Epithelial cell of esophagus (primary cell): ENCODE data around the gene ABCF2.

Experiments
- DNase-seq: peaks from one replicate; pipeline ENCODE4 v3.0.0; 2010; ENCODE audit warnings: low read depth
- H3K4me3 ChIP-seq: 2 replicates; pipeline ENCODE4 v1.5.1; 2011; ENCODE audit warnings: mild to moderate bottlenecking, low read length, control low read depth
- CTCF ChIP-seq: IDR thresholded peaks from 2 replicates; pipeline ENCODE4 v1.5.1; 2011; ENCODE audit warnings: low read depth, mild to moderate bottlenecking, low read length, control low read depth, inconsistent platforms; ENCODE audit not compliant: insufficient read depth; ENCODE audit errors: missing control alignments

Gene ABCF2

DNA sequence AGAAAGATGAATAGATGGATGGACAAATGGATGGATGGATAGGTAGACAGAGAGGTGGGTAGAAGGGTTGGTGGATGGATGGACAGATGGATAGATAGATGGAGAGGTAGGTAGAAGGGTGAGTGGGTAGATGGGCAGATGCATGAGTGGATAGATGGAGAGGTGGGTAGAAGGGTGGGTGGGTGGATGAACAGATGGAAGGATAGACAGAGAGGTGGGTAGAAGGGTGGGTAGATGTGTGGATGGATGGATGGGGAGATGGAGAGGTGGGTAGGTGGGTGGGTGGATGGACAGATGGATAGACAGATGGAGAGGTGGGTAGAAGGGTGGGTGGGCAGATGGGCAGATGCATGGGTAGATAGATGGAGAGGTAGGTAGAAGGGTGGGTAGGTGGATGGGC is 29.1 kb downstream of the ABCF2 start:
- DNase-seq, result no peak
- no peak for TF ChIP-seq CTCF
- H3K4me3 ChIP-seq, result no peak overlapping the region

DNA sequence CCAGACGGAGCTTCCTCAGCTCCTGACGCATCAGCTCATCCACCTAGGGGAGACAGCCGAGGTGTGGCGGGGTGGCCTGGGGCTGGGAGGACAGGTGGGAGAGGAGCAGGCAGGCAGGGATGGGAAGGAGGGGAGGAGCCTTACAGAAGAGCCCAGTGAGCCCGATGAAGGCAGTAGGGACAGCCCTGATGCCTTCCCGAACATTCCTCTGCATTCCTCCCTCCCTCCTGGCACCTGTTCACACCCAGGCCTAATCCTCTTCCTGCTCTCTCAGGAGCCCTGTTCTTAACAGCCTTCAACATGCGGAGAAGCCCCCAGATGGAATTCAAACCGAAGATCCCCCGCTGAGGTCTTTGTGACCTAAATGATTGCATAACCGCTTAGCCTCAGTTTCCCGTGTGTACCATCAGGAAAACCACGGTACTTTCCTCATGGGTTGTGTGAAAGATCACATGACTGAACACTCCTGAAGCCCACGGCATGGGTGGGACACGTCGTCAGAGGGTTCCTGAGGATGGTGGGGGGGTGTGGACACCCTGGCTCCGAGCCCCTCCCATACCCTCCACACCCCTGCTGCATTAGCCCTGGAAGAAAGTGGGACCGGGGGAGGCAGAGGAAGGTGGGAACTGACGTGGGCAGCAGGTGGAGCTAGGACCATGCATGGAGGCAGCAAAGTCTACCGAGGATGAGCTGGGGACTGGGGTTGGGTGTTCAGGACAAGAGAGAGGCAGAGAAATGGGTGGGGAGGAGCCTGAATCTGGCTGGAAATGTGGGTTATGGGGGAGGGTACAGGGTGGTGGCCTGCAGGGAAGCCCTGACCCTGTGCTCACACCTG is 31.2 kb downstream of the ABCF2 start:
- TF ChIP-seq CTCF, result no peak
- H3K4me3 ChIP-seq, result no peak overlapping the region
- no peak for DNase-seq

DNA sequence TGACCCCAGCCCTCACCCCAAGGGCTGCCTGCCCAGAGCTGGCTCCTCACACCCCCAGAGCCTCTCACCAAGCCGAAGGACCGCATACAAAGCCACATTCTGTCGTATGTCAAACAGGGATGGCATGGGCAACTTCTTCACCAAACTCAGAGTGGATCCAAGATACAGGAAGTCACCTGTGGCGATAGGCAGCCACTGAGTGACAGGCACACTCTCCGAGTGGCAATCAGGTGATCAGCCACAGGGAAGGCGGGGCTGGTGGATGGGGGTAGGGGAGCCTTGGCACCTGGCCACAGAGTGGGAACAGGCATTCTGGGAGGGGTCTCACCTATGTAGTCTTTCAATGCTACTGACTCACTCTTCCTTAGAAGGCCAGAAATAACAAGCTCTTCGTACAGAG is 32.8 kb downstream of the ABCF2 start:
- no peak for DNase-seq

GRCh38 chr7:151193203-151193978 is 33.6 kb downstream of the ABCF2 start:
- no peak overlapping the region for H3K4me3 ChIP-seq
- TF ChIP-seq CTCF, result no peak
- no peak for DNase-seq

More for the DNA sequence above, 32.8 kb downstream of the ABCF2 start:
- no peak overlapping the region for H3K4me3 ChIP-seq
- TF ChIP-seq CTCF, result no peak

DNA sequence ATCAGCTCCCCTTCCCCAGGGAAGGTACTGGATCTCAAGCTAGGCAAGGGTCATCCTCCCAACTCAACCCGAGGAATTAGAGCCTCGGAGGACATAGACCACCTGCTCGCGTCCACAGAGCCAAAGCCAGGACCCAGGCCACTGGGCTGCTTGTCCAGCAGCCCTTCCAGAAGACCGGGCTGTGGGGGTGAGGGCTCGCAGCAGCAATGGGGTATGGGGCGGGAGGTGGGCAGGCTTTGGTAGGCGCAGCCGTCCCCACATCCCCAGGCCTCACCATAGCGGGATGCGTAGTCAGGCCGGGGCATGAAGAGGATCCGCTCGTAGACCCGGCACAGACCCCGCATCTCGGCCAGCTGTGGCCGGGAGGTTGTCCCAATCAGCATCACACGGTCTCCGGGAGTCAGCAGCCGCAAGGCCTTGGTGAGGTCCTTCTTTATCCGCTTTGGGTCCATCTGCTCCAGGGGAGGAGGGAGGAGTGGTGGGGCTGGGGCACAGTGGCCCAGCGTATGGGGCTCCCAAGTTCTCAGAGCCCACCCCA is 34.9 kb downstream of the ABCF2 start:
- no peak for DNase-seq
- H3K4me3 ChIP-seq, result no peak overlapping the region
- no peak for TF ChIP-seq CTCF

GRCh38 chr7:151191544-151191943 is 35.5 kb downstream of the ABCF2 start:
- TF ChIP-seq CTCF, result no peak
- no peak for DNase-seq
- H3K4me3 ChIP-seq, result no peak overlapping the region
